B cell (primary cell): ENCODE measurements around the gene UNC13D. TPM values are rescaled to one million over a fixed set of nuclear protein-coding genes. Genes with fewer than 3 reads are reported as not detected.

Experiments used
- ATAC-seq: fragments of 200-7000 bp; cut with Tn5 transposase; one replicate; pipeline ENCODE4 v1.10.0; 2021; ENCODE audit warnings: low read depth, mild to moderate bottlenecking, moderate number of reproducible peaks, moderate library complexity
- CTCF ChIA-PET: fragments of 350-600 bp; sonication (Branson Sonifier 250); formaldehyde crosslinking; loops from one replicate; lab custom pipeline; 2021; ENCODE audit warnings: antibody characterized with exemption, inconsistent platforms; lab: Charles Lee
- POLR2A ChIA-PET: fragments of 350-600 bp; sonication (Branson Sonifier 250); formaldehyde crosslinking; loops from one replicate; lab custom pipeline; 2021; ENCODE audit warnings: antibody characterized with exemption; lab: Charles Lee
- DNase-seq: peaks from one replicate; pipeline ENCODE4 v3.0.0; 2013
- H2AFZ ChIP-seq: 2 replicates; pipeline ENCODE4 v1.6.1; 2012; ENCODE audit warnings: mild to moderate bottlenecking, low read depth, low read length; ENCODE audit not compliant: insufficient read depth, poor library complexity, severe bottlenecking
- H3K27ac ChIP-seq, 2 donors: 1 replicate in 1 of 2; 2 replicates in 1 of 2; pipeline ENCODE4 v1.5.1; 2012 to 2013; ENCODE audit warnings: low read length in 2 of 2, mild to moderate bottlenecking in 2 of 2, moderate library complexity in 1 of 2
- H3K27me3 ChIP-seq, 4 experiments: fragments of 200-600 bp in 1 of 4; sonication (generic) in 1 of 4; replicated peaks in 1 of 4; 1 replicate in 2 of 4; 2 replicates in 2 of 4; pipeline versions ENCODE4 v1.6.1 to v1.7.0; 2013 to 2016; ENCODE audit warnings: low read length in 3 of 4, mild to moderate bottlenecking in 2 of 4, mixed read lengths in 1 of 4, moderate library complexity in 1 of 4; ENCODE audit not compliant: insufficient read depth in 4 of 4, control insufficient read depth in 3 of 4; ENCODE audit errors: control extremely low read depth in 1 of 4
- H3K36me3 ChIP-seq, 2 experiments: replicated peaks in 1 of 2; 1 replicate in 1 of 2; 2 replicates in 1 of 2; pipeline versions ENCODE4 v1.6.1 to v1.7.1; 2013; ENCODE audit warnings: low read length in 1 of 2; ENCODE audit not compliant: insufficient read depth in 2 of 2, control insufficient read depth in 1 of 2; ENCODE audit errors: control extremely low read depth in 1 of 2, extremely low read depth in 1 of 2
- H3K4me1 ChIP-seq, 2 donors: fragments of 200-600 bp in 1 of 2; sonication (generic) in 1 of 2; 1 replicate in 1 of 2; 2 replicates in 1 of 2; pipeline versions ENCODE4 v1.5.1 to v1.6.1; 2013 to 2017; ENCODE audit warnings: low read length in 2 of 2; ENCODE audit not compliant: control insufficient read depth in 2 of 2, insufficient read depth in 2 of 2
- H3K4me2 ChIP-seq: replicated peaks from 2 replicates; pipeline ENCODE3; 2012; ENCODE audit warnings: mild to moderate bottlenecking, low read depth, low read length; ENCODE audit not compliant: poor library complexity, severe bottlenecking
- H3K4me3 ChIP-seq, 5 experiments: fragments of 200-600 bp in 1 of 5; sonication (generic) in 1 of 5; 1 replicate in 3 of 5; 2 replicates in 2 of 5; pipeline versions ENCODE4 v1.5.1 to v1.7.0; 2011 to 2016; ENCODE audit warnings: low read length in 4 of 5, mild to moderate bottlenecking in 4 of 5, low read depth in 2 of 5, control low read depth in 1 of 5, moderate library complexity in 1 of 5; ENCODE audit not compliant: insufficient read depth in 1 of 5; ENCODE audit errors: control extremely low read depth in 1 of 5, extremely low read depth in 1 of 5
- H3K79me2 ChIP-seq: fragments of 200-600 bp; sonication (generic); one replicate; pipeline ENCODE4 v1.6.0; 2016; ENCODE audit warnings: low read length; ENCODE audit not compliant: control insufficient read depth, insufficient read depth
- H3K9ac ChIP-seq: fragments of 200-600 bp; sonication (generic); 2 replicates; pipeline ENCODE4 v1.6.1; 2017; ENCODE audit warnings: mild to moderate bottlenecking, low read length, moderate library complexity
- H3K9me3 ChIP-seq, 3 donors: one replicate each; pipeline versions ENCODE4 v1.6.1 to v1.7.1; 2013; ENCODE audit warnings: low read length in 2 of 3; ENCODE audit not compliant: control insufficient read depth in 2 of 3, insufficient read depth in 1 of 3; ENCODE audit errors: control extremely low read depth in 1 of 3
- H4K20me1 ChIP-seq: 2 replicates; pipeline ENCODE4 v1.6.0; 2012; ENCODE audit warnings: mild to moderate bottlenecking, low read length; ENCODE audit not compliant: insufficient read depth, control insufficient read depth, poor library complexity, severe bottlenecking
- H3K27ac Mint-ChIP-seq: one replicate; pipeline ENCODE4 v1.8.0; 2021; ENCODE audit warnings: mixed read lengths
- H3K27me3 Mint-ChIP-seq: one replicate; pipeline ENCODE4 v1.8.0; 2021; ENCODE audit warnings: mixed read lengths
- H3K4me1 Mint-ChIP-seq: one replicate; pipeline ENCODE4 v1.8.0; 2021; ENCODE audit warnings: mixed read lengths
- H3K4me3 Mint-ChIP-seq: one replicate; pipeline ENCODE4 v1.8.0; 2021; ENCODE audit warnings: mixed read lengths
- H3K9me3 Mint-ChIP-seq: one replicate; pipeline ENCODE4 v1.8.0; 2022; ENCODE audit warnings: mixed read lengths; ENCODE audit not compliant: insufficient read depth
- EZH2 ChIP-seq: IDR thresholded peaks from 2 replicates; pipeline ENCODE4 v1.6.1; 2012; ENCODE audit warnings: borderline replicate concordance, low read depth, mild to moderate bottlenecking, moderate library complexity, low read length; ENCODE audit not compliant: insufficient read depth, poor library complexity, severe bottlenecking
- WGBS: methylation state at CpG from one replicate; pipeline ENCODE4 v1.1.5; 2013; ENCODE audit warnings: missing lambda C conversion rate; ENCODE audit not compliant: insufficient coverage; 5-methylcytosine and 5-hydroxymethylcytosine counted together
- intact Hi-C: fragments of 100-400 bp; cut with micrococcal nuclease; formaldehyde crosslinking; loops from one replicate; pipeline ENCODE4 v1.10.0; 2022
- polyA plus RNA-seq: library from polyadenylated mRNA; depleted of rRNA; stranded (reverse); fragments of >200 nt; gene quantifications from 2 replicates; pipeline ENCODE4 v1.2.3, GENCODE V29; 2012
- total RNA-seq, 2 donors: library from RNA; stranded (reverse); fragments of 120-200 nt in 1 of 2; gene quantifications; 1 replicate in 1 of 2; 2 replicates in 1 of 2; pipeline versions ENCODE4 v1.2.3 to v1.2.4, GENCODE V29; 2013 to 2022
- TF ChIP-seq, protein P1 (sequence below): fragments of 200-600 bp; IDR thresholded peaks from one replicate; pipeline ENCODE4 v1.8.0; 2022; ENCODE audit warnings: antibody characterized with exemption, mild to moderate bottlenecking

The UNC13D gene
- total and polyA plus RNA-seq, 2 donors (not counting 1 experiment from before 2014, with no cell fraction given) = 101 to 107 TPM

DNA sequence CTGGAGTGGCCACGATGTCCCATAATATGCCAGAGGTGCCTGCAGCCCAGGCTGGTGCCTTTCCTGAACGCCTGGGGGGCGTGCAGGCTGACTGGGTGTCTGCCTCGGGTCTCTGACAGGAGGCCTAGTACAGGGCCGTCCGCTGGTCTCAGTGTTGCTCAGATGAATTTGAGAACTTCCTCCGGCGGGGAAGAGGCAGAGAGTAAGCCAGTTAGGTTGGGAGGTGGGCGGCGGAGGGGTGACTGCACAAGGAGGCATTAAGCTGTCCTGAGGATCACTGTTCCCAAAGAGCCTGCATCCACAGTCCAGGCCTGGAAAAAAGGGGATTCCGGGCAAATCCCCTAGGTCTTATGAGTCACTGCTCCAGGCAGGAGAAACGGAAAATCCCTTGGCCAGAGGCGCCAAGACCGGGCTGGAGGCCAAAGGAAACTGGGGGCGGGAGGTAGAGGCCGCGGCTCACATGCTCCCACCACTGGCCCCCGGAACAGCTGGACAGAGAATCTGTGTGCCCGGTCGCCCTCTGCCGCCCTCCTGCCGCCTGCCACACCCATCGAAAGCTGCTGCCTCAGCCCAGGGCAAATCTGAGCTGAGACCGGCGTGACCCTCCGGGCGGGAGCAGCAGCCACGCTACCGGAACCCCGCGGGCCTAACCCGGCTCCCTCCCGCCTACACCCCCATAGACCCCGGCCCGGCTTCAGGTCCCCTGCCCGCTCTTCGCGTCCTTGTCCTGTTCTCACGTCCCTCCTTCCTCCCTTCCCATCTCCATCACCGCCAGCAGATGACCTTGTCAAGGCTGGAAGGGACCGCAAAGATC is 32.9 kb upstream of the UNC13D start:
- CTCF ChIA-PET = interaction anchor here (0.6 to 5.6 kb wide), 13 partner anchors 9 to 112 kb away, joined by 3 to 52 read pairs (median 5); partner anchors contain the start of genes GALK1, TRIM65, UNC13D and UNK
- peak; percentile 51 for DNase-seq

More for the DNA sequence above, 32.9 kb upstream of the UNC13D start:
- Histone ChIP-seq H3K36me3 (no peaks in the 10 kb centered on the region), H4K20me1 (no peaks in the 10 kb centered on the region), H3K79me2 (no peaks in the 10 kb centered on the region), H3K4me1 (peaks cover 30 to 44% of the 10 kb centered on the region in 2 donors), H3K27me3 (peaks cover 0 to 7% (median 1%) of the 10 kb centered on the region in 4 experiments), H3K27ac (peak overlapping the region; percentile 44 to 55), H3K9me3 (no peaks in the 10 kb centered on the region), H3K4me3 (peak overlapping the region in 4 of 5 experiments; percentile 46 to 69 (median 52)), H3K9ac (peak overlapping the region; percentile 76), H2AFZ (peak overlapping the region; percentile 94), H3K4me2 (peak overlapping the region; percentile 98)
- H3K9me3 Mint-ChIP-seq = no peaks in the 10 kb centered on the region
- POLR2A ChIA-PET = interaction anchor here (0.7 to 3.3 kb wide), 6 partner anchors 19 to 99 kb away, joined by 3 to 24 read pairs (median 5); partner anchors contain the start of genes MRPL38, TRIM65 and WBP2
- TF ChIP-seq, protein P1, sequence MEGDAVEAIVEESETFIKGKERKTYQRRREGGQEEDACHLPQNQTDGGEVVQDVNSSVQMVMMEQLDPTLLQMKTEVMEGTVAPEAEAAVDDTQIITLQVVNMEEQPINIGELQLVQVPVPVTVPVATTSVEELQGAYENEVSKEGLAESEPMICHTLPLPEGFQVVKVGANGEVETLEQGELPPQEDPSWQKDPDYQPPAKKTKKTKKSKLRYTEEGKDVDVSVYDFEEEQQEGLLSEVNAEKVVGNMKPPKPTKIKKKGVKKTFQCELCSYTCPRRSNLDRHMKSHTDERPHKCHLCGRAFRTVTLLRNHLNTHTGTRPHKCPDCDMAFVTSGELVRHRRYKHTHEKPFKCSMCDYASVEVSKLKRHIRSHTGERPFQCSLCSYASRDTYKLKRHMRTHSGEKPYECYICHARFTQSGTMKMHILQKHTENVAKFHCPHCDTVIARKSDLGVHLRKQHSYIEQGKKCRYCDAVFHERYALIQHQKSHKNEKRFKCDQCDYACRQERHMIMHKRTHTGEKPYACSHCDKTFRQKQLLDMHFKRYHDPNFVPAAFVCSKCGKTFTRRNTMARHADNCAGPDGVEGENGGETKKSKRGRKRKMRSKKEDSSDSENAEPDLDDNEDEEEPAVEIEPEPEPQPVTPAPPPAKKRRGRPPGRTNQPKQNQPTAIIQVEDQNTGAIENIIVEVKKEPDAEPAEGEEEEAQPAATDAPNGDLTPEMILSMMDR = no peak
- no peak for TF ChIP-seq EZH2
- WGBS = 20% methylated on average over 41 of the region's 41 CpGs
- ATAC-seq = peak; percentile 15
- peaks cover 4% of the 10 kb centered on the region for H3K27me3 Mint-ChIP-seq
- peak overlapping the region; percentile 90 for H3K4me3 Mint-ChIP-seq
- H3K27ac Mint-ChIP-seq = peak overlapping the region; percentile 91
- H3K4me1 Mint-ChIP-seq = peaks cover 35% of the 10 kb centered on the region
- intact Hi-C loops = loop anchor here (1.0 to 5.0 kb wide), 5 partner anchors 13 to 35 kb away; partner anchors contain the start of genes MRPL38, TRIM65, UNC13D and WBP2
